Pancreas (tissue), 10 donors: ENCODE measurements around the gene CABLES1. TPM values are rescaled to one million over a fixed set of nuclear protein-coding genes. Genes with fewer than 3 reads are reported as not detected.

Source experiments
- ATAC-seq, 4 donors: fragments of 200-7000 bp; cut with Tn5 transposase; one replicate each; pipeline versions ENCODE4 v1.8.0 to v1.9.1; 2020; ENCODE audit warnings: mild to moderate bottlenecking in 4 of 4, moderate library complexity in 4 of 4
- DNase-seq, 6 donors: peaks; one replicate each; pipeline ENCODE4 v3.0.0-alpha.2; 2020
- FAIRE-seq: peaks from 2 replicates; lab custom pipeline; 2012; peaks lifted over from hg19 to GRCh38; lab: Jason Lieb, UNC
- H3K27ac ChIP-seq, 4 donors: fragments of 200-600 bp; sonication (generic); 1 replicate in 3 of 4; 2 replicates in 1 of 4; pipeline versions ENCODE4 v1.5.0 to v1.8.0; 2020
- H3K27me3 ChIP-seq, 4 donors: fragments of 200-600 bp; one replicate each; pipeline ENCODE4 v1.8.0; 2021
- H3K36me3 ChIP-seq, 3 donors: fragments of 200-600 bp; sonication (generic) in 1 of 3; one replicate each; pipeline versions ENCODE4 v1.5.0 to v1.8.0; 2020 to 2021
- H3K4me1 ChIP-seq, 3 donors: fragments of 200-600 bp; one replicate each; pipeline ENCODE4 v1.8.0; 2021
- H3K4me3 ChIP-seq, 4 donors: fragments of 200-600 bp; sonication (generic) in 2 of 4; one replicate each; pipeline versions ENCODE4 v1.5.0 to v1.8.0; 2020 to 2021
- H3K9me3 ChIP-seq, 4 donors: fragments of 200-600 bp; one replicate each; pipeline ENCODE4 v1.8.0; 2021
- WGBS, 2 donors: extraction: QIAGEN DNeasy Blood & Tissue Kit; methylation state at CpG; one replicate each; pipeline ENCODE4 v1.1.7; 2013; 5-methylcytosine and 5-hydroxymethylcytosine counted together
- intact Hi-C, 3 donors: fragments of 100-400 bp; cut with DNase I; formaldehyde crosslinking; loops; one replicate each; pipeline versions ENCODE4 v1.11.1 to v1.14.2; 2022
- polyA plus RNA-seq, 2 donors: library from polyadenylated mRNA; stranded (reverse); fragments of 200-250 nt; gene quantifications; one replicate each; pipeline ENCODE4 v1.2.3, GENCODE V29; 2013
- total RNA-seq, 6 donors: library from RNA; stranded (reverse); fragmentation: NEBNext Ultra II Directional in 4 of 6; extraction: Animal tissue kit (Norgen Biotek cat#: 25700) in 4 of 6; gene quantifications; one replicate each; pipeline versions ENCODE4 v1.2.1 to v1.2.4, GENCODE V29; 2021 to 2023
- TF ChIP-seq, protein P1 (sequence below), 4 donors: fragments of 200-600 bp; sonication (generic) in 3 of 4; IDR thresholded peaks; one replicate each; pipeline versions ENCODE4 v1.5.0 to v1.8.0; 2021; ENCODE audit warnings: antibody characterized with exemption in 4 of 4
- donor health status: healthy with polysubstance abuse.
- donor health status: DM: no; HTN: no; CAD: no; lungs with moderate emphysema.
- donor health status: DM: no; HTN: no; CAD: no.
- donor health status: control.
- donor health status: control.
- donor health status: Bipolar disorder and iron deficiency.
- donor health status: DM: yes; HTN: yes; CAD: no.
- donor health status: DM: no; HTN: no; CAD: no.
- donor health status: DM: no; HTN: no; CAD: no.
- donor health status: DM: yes; HTN: yes; CAD: no.

CABLES1 gene
- total and polyA plus RNA-seq, 8 donors, result 2.0 to 5.7 (median 3.2) TPM

GRCh38 chr18:23183411-23184150 lies 48.3 kb downstream of the CABLES1 start:
- Histone ChIP-seq H3K27ac (no peak overlapping the region), H3K4me1 (peaks cover 0 to 4% (median 2%) of the 10 kb centered on the region in 3 donors), H3K36me3 (no peaks in the 10 kb centered on the region), H3K27me3 (no peaks in the 10 kb centered on the region), H3K9me3 (no peaks in the 10 kb centered on the region), H3K4me3 (no peak overlapping the region)
- TF ChIP-seq, protein P1, sequence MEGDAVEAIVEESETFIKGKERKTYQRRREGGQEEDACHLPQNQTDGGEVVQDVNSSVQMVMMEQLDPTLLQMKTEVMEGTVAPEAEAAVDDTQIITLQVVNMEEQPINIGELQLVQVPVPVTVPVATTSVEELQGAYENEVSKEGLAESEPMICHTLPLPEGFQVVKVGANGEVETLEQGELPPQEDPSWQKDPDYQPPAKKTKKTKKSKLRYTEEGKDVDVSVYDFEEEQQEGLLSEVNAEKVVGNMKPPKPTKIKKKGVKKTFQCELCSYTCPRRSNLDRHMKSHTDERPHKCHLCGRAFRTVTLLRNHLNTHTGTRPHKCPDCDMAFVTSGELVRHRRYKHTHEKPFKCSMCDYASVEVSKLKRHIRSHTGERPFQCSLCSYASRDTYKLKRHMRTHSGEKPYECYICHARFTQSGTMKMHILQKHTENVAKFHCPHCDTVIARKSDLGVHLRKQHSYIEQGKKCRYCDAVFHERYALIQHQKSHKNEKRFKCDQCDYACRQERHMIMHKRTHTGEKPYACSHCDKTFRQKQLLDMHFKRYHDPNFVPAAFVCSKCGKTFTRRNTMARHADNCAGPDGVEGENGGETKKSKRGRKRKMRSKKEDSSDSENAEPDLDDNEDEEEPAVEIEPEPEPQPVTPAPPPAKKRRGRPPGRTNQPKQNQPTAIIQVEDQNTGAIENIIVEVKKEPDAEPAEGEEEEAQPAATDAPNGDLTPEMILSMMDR (IDR thresholded peaks at IDR 0.05), result no peak
- intact Hi-C loops, result no loop called here
- FAIRE-seq, result no peak
- WGBS, 2 donors, result 92 to 96% methylated on average over 8 of the region's 8 CpGs
- no peak for DNase-seq
- no peak for ATAC-seq

- TF ChIP-seq, protein P1 (IDR thresholded peaks at IDR 0.05), result no peak
- FAIRE-seq, result no peak
Observed at GRCh38 chr18:23186781-23187180, 51.5 kb downstream of the CABLES1 start.

GRCh38 chr18:23188068-23188760 lies 52.9 kb downstream of the CABLES1 start:
- TF ChIP-seq, protein P1 (IDR thresholded peaks at IDR 0.05), result no peak
- ATAC-seq, result no peak
- intact Hi-C loops, result no loop called here
- H3K36me3 ChIP-seq, result no peaks in the 10 kb centered on the region
- no peak for DNase-seq
- H3K4me3 ChIP-seq, result no peak overlapping the region
- no peaks in the 10 kb centered on the region for H3K4me1 ChIP-seq
- H3K27ac ChIP-seq, result no peak overlapping the region
- H3K9me3 ChIP-seq, result no peaks in the 10 kb centered on the region
- 82 to 88% methylated on average over 6 of the region's 6 CpGs for WGBS, 2 donors
- no peaks in the 10 kb centered on the region for H3K27me3 ChIP-seq
- no peak for FAIRE-seq

More at GRCh38 chr18:23186781-23187180, 51.5 kb downstream of the CABLES1 start:
- no peak overlapping the region for H3K4me3 ChIP-seq
- intact Hi-C loops, result no loop called here
- ATAC-seq (no peak), DNase-seq (no peak)
- H3K4me1 ChIP-seq, result no peaks in the 10 kb centered on the region
- H3K27ac ChIP-seq, result no peak overlapping the region
- 97 to 99% methylated on average over 4 of the region's 4 CpGs for WGBS, 2 donors
- H3K36me3 ChIP-seq, result no peaks in the 10 kb centered on the region
- H3K9me3 ChIP-seq, result no peaks in the 10 kb centered on the region
- no peaks in the 10 kb centered on the region for H3K27me3 ChIP-seq

DNA sequence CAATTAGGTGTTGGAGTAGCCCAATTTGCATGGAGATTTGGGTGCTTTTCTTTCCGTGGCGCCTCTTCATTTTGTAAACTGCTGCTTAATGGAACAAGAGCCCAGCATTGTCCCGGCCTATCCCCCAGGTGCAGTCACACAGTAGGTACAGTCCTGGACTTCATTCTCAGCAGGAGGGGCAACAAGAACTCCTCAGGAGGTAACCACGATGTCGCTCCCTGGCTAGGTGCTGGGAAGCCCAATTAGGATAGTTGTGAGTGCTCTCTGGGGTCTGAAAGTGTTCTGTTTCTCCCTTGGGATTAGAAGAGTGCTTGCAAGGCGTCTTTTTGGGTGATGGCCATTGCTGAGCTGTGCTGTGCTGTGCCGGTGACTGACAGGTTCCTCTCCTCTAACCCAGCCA lies 53.8 kb downstream of the CABLES1 start:
- Histone ChIP-seq H3K4me3 (no peak overlapping the region), H3K36me3 (no peaks in the 10 kb centered on the region), H3K27me3 (no peaks in the 10 kb centered on the region), H3K27ac (no peak overlapping the region), H3K4me1 (no peaks in the 10 kb centered on the region), H3K9me3 (no peaks in the 10 kb centered on the region)
- ATAC-seq (no peak), DNase-seq (no peak), FAIRE-seq (no peak)
- 94 to 96% methylated on average over 7 of the region's 7 CpGs for WGBS, 2 donors
- intact Hi-C loops, result no loop called here
- TF ChIP-seq, protein P1 (IDR thresholded peaks at IDR 0.05), result no peak
